GM20000 (cell line): ENCODE data around the gene ZNF619.

Experiments
- DNase-seq: peaks from one replicate; pipeline ENCODE4 v3.0.0; 2012; ENCODE audit warnings: low spot score
- TF ChIP-seq, protein P1 (sequence below): IDR thresholded peaks from 2 replicates; pipeline ENCODE4 v1.5.1; 2012; ENCODE audit warnings: mild to moderate bottlenecking, control low read depth; ENCODE audit errors: extremely low read depth, missing control alignments

ZNF619 gene

DNA sequence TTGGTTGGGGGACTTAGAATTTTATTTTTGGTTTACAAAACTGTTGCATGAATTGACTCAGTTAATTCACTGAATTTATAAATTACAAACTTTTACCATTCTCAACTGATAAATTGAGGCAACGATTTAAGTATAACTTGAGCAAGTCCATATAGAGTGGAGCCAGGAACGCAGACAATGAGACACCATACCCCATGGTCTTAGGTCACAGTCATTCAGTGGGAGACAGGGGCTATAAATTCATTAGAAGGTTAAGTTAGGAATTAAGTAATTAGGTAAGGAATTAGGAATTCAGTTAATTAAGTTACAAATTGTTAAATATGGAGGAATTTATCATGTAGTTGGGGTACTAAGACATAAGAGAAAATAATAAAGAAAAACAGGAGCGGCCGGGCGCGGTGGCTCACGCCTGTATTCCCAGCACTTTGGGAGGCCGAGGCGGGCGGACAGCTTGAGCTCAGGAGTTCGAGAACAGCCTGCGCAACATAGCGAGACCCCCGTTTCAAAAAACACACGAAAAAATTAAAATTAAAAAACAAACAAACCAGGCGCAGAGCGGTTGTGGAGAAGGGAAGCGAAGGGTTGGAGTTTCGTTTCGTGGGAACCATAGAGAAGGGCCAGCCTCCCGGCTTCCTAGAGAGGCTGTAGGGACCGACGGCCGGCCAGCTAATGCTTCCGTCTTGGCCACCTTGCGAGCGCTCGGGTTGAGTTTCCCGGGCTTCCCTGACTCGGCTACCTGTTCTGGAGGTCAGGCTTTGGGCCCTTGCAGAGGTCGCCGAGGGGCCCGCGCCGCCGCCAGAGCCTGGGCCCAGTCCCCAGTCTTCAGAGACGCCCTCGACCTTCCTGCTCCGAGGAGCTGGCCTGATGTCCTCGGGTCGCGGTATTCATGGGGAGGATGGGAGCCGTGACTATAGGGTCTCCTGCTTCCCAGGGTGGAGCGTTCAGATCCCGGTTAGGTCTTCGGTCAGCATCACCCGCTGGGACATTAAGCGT lies at the start of gene ZNF619:
Gene ZNF619 (plus strand): TSS at position 645 of the 993 bp plus-strand sequence. CDS start 858 bp downstream, outside the sequence.
- DNase-seq, result peak; percentile 79
- TF ChIP-seq, protein P1, sequence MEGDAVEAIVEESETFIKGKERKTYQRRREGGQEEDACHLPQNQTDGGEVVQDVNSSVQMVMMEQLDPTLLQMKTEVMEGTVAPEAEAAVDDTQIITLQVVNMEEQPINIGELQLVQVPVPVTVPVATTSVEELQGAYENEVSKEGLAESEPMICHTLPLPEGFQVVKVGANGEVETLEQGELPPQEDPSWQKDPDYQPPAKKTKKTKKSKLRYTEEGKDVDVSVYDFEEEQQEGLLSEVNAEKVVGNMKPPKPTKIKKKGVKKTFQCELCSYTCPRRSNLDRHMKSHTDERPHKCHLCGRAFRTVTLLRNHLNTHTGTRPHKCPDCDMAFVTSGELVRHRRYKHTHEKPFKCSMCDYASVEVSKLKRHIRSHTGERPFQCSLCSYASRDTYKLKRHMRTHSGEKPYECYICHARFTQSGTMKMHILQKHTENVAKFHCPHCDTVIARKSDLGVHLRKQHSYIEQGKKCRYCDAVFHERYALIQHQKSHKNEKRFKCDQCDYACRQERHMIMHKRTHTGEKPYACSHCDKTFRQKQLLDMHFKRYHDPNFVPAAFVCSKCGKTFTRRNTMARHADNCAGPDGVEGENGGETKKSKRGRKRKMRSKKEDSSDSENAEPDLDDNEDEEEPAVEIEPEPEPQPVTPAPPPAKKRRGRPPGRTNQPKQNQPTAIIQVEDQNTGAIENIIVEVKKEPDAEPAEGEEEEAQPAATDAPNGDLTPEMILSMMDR, result no peak

DNA sequence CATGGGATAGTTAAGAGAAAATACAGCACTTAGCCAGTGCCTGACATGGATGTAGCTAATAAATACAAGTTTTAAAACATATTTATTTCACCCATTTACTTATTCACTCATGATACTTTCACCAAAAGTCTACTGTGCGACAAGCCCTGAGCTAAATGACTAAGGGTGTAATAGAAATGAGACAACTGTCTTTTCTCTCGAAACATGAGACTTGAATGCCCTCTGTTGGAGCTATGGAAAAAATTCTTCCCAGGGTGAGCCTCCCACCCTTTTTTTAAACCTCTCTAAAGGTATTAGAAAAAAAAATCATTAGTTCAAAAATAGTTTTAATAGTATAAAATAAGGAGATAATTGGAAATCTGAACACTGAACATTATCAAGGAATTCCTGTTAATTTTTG lies 44.1 kb upstream of the ZNF619 start:
- TF ChIP-seq, protein P1, result no peak
- DNase-seq, result no peak

DNA sequence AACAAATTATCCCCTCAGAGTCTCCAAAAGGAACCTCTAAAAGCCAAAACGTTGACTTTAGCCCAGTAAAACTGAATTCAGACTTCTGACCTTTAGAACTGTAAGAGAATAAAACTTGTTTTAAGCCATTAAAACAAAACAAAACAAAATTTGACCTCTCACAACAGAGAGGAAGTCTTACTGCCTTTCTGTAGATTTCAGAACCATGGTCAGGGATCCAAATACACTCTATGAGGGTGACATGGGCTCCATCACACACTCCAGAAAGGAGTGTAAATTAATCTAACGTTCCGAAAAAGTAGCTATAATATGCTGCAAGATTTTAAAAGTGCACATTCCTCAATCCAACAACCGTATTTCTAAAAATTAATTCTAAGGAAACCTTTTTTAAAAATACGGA lies 39.0 kb upstream of the ZNF619 start:
- TF ChIP-seq, protein P1, result no peak
- DNase-seq, result no peak

DNA sequence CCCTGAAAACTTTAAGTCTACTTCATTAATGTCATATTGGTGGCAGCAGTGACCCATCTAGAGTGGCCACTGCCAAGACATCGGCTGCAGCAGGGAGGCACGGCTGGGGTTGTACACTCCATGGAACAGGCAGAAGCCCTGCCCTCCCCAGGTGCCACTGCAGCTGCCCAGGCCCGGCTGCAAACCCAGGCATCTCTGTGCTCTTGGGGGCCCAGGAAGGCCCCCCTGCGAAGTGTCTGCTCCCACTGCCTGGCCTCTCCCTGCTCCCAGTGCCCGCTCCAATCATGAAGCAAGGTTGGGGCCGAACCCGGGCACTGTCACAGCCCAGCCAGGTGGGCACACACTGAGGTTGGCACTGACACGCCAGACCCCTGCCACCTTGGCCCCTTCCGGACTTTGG lies 31.9 kb upstream of the ZNF619 start:
- TF ChIP-seq, protein P1, result no peak
- DNase-seq, result no peak

DNA sequence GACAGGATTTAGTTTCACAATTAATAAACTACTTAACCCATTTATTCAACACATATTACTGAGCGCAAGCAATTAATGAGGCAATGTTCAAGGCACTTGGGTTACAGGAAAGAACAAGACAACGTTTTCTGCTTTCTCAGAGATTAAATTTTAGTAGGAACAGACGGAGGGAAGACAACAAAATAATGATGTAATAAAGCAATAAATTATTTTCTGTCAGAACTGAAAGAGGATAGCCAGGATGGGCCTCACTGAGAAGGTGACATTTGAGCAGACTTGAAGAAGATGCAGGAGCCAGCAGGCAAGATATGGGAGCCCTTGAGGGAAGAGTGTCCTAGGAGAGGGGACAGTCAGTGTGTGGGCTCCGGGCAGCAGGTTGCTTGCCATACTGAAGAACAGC lies 31.0 kb upstream of the ZNF619 start:
- TF ChIP-seq, protein P1, result no peak
- DNase-seq, result no peak

DNA sequence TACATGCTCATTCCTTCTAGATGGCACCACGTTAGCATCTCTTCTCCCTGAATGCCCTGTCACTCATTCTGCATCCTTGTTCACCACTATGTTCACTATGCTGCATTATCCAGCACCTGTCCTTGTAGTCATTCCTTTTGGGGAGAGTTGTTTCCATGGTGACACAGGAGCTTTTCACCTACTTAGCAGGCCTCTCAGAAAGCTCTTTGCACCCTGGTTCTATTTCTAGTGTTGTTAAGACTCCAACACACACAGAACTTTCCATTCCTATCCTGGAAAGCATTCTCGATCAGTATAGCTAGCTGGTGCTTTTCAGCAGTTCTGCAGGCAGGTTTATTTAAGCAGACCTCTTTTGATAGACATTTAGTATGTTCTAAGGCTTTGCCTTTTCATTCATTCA lies 26.5 kb upstream of the ZNF619 start:
- TF ChIP-seq, protein P1, result no peak
- DNase-seq, result no peak

DNA sequence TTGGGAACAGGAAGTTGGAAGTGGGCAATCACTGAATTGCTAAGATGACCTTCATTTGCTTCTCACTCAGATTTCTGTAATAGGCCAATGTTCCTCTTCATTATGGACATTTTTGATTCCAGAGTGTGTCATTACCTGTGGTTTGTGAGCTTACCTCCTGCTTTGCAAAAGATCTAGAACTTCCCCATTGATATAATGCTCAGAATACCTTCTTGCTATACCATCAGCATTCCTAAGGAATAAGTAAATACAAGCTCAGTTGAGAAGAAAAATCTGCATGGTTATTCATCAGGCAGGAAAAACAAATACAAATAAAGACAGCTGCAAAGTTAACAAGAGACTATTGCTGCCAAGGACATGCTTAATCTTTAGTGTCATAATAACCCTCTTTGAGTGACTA lies 25.4 kb upstream of the ZNF619 start:
- TF ChIP-seq, protein P1, result no peak
- DNase-seq, result no peak
